ENCODE results near the gene VAMP8.
"Not testable (repeated sequence)": the region's sequence is repeated elsewhere in the genome, so short reads cannot be mapped to it uniquely, and the experiment has no call there.

The VAMP8 gene

DNA sequence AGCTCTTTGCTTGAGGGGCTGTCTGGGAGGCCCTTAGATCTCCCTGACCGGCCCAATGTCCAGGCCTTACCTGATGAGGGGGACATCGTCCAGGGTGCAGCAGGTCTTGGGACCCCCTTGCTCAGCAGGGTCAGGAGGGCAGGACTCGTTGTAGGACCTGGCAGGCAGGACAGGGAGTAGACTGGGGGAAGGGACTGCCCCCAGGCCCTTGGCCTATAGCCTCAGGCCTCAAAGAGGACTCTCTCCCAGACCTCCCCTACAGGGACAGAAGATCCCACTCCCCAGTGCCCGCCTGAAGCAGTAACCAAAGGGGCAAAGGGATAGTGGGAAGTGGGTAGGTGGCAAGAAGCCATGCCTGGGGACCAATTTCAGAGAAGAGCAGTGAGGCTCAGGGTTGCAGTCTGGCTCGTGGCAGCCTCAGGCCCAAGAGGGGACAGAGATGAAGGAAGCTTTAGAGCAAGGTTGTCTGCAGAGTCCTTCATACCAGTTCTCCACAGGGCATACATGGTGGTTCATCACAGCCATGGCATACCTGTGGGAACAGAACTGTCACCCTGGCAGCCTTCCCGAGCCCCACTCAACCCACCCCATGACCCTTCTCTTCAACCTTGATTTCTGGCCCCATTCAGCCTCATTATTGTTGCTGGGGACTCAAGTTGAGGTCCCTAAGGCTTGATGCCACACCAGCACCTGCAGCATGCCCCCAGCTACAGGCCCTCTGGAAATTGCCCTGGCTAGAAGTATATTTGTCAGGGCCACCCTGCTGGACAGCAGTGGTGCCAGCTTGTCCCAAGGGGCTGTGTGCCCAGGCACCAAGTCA is 23.8 kb downstream of the VAMP8 start:
- no peak for DNase-seq

DNA sequence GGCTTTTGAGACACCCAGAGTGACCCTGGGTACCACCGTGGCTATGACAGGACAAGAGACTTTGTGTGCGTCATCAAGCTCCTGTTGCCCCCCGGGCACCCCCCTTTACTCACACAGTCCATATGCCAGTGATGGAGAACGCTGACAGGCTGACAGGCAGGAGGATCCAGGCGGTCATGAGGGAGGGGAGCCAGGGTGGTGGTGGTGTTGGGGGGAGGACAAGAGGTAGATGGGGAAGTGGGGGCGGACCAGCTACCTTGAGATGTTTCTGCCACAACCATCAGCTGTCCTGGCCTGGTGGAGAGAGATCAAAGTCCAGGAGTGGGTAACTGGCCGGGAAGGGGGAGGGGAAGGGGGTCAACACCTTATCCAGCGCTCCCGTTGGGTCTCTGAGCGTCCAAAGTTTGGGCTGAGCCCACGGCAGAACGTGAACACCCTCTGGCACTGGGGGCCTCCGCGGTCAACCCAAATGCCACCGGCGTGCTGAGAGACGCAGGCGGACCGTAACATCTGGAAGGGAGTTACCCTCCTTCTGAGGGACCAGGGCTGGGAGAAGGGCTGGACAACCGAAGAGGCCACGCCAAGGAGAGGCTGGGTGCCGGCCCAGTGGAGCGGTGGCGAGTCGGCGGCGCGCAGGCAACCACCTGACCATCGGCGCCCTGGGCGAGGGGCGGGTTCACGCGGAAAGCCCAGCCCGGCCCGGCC is 24.5 kb downstream of the VAMP8 start:
- DNase-seq: no peak

DNA sequence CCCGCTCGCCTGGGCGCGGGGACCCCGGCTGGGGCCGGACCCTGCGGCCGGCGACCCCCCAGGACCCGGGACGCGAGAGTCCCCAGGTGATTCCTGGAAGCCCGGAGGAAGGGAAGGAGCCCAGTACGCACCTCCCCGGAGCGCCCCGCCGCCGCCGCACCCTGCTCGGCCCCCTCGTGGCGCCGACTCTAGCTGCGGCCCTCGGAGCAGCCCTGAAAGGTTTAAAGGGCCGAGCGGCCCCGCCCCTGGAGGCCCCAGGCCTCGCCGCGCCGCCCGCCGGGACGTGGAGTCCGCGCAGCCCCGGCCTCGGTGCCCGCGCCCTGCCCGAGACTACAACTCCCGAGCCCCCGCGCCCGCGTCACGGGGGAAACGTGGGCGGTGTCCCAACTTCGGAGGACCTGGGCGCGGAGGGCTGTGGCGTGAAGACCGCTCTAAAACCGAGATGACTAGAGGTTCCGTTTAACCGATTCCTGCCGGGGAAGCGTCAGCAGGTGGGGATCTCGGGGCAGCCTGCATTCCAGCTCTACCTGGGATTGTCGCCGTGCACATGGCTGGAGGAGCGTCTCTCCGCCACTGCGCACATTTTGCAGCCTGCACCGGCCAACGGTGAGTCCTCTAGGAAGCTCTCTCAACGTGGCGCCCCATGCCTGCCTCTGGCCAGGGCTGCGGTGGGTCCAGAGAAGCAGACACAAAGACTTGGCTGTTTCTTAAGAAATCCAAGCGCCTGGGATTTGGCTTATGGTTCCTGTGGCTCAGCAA is 25.3 kb downstream of the VAMP8 start, which contains the start of gene TMEM150A:
TMEM150A (minus strand) TSS at position 223 of the 759 bp plus-strand sequence. CDS start 750 bp downstream, outside the sequence.
- DNase-seq: peak; percentile 91

DNA sequence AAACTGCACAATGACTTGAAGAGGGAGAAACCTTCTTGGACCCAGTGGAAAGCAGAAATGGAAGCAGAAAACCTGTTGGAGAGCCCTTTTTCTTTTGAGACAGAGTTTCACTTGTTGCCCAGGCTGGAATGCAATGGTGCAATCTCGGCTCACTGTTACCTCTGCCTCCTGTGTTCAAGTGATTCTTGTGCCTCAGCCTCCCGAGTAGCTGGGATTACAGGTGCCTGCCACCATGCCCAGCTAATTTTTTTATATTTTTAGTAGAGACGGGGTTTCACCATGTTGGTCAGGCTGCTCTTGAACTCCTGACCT is 26.7 kb downstream of the VAMP8 start:
- DNase-seq: not testable (repeated sequence)

DNA sequence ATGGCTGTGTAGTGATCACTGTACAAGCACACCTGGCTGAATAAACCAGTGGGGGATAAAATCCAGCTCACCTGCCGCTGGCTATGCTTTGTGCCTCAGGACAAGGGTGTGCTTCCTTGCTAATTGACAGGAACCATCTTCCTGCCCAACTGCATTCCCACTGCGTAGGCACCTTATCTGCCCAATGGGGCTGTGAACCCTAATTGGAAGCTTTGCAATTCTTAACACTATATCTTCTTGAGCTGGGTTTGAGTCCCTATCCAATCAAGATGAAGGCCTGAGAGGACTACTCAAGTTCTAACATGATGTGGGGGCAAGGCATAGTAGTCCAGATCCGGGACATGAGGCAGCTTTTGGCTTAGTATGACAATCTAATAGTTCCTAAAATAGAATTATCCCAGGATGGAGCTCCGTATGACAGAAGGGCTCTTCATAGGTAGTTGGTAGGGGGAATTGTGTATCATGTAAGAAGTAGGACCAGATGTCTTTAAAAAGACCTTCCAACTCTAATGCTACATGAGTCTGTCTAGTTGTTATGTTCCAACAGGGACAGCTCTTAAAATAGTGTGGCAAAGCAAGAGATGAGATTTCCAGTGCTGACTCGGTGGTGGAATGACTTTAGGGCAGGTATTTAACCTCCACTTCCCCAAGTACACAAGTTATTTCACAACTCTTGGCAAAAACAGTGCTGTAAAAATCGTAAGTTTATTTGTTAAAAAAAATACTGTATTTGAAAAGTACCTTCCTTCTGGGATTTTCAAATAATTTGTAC is 27.4 kb downstream of the VAMP8 start:
- no peak for DNase-seq

DNA sequence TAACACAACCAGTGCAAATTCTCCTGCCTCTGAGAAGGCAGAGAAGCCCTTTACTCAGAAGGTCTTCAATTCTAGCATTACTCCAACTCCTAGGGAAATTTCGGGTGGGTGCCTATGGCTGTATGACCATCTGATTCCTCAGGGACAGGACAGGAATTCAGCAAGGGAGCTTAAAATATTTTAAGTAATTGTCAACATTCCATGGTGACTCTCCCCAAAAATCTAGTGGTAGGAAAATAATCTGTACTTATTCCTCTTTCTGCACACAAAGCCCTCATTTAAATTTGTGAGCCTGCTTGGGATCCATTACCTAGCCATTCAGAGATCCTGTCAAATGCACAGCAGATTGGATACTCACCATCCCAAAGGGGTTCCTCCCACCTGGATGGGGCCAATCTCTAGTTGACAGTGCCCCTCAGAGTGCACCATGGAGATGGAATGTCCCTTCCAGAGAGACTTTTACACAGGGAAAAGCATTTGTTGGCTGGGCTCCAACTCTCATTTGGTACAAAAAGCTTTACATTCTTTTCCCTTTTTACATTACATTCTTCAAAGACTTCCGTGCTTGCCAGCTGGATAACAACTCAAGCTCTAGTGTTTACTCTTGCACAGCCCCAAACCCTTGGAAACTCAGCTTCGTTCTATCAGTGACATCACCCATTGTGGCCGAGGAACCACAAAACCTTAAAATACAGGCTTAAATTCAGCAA is 28.2 kb downstream of the VAMP8 start:
- no peak for DNase-seq

DNA sequence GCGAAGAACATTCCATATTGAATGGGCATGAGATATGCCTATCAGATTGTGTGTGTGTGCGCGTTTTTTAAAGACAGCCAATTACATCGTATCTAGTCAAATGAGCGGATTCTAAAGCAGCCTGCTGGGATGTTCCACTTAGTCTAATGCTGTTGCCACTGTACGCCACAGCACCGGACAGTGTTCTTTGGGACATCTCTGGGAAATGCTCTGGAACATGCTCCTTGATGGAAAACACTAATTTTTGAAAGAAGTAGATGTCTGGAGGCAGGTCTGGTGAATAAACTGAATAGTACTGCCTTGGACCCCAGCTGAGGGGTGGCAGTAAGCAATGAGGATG is 28.7 kb downstream of the VAMP8 start:
- no peak for DNase-seq

DNA sequence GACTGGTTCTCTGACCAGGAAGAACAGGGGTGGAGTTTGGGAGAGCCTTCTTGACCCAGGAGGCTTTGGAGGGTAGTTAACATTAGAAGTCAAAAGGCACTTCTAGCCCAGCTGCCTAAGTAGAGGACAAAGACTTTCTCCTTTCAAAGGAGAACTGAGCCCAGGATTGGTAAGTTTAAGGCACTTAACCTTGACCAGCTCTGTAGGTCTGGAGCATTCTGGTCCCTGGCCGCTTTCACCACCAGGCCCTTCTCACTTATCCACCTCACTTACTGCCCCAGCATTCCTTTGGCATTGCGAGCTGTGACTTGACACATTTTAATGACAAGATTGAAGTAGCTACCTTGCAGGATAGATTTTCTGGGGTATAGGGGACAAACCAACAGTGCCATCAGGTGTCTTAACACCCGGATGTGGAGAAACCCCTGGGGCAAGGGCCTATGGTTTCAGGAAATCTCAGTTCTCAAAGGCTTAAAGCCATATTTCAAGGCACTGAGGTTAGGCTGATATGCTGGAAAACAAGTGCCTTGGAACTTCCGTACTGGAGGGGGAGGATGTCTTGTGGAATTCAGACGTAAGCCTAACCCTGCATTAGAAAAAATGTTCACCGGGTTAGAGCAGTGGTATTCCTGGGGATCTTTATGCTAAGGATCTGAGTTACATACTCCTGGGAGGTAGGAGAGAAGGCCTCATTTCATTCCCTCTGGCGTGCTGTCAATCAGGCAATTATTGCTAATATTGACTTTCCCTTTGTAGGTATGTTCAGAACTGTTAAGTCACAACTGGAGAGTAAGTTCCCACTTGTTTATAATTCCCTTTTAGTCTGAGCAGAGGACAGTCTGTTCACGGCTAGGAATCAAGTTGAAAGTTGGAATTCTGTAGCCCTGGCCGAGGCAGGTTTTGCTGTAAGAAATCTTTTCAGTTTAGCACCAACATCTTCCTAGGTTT is 30.2 kb downstream of the VAMP8 start:
- DNase-seq: no peak

DNA sequence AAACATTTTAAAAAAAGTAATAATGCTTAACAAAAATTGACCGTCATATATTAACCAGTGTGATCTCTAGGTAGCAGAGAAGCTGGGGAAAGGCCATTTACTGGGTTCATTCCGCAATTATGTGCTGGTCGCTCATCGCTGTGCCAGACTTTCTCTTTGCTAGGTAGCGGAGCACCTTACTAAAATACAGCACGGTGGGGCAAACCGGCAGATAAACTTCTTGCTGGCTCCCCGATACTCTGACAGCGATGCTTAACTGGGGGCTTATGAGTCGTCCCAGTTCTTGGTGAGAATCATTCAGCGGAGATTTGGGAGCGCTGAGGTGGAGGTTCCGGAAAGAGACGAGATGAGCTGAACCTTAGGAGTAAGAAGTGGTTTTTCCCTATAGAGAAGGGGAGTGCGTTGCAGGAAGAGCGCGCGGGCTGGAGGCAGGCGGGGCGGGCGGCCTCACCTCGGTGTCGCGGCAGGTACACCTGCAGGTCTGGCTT is 33.9 kb downstream of the VAMP8 start:
- no peak for DNase-seq

DNA sequence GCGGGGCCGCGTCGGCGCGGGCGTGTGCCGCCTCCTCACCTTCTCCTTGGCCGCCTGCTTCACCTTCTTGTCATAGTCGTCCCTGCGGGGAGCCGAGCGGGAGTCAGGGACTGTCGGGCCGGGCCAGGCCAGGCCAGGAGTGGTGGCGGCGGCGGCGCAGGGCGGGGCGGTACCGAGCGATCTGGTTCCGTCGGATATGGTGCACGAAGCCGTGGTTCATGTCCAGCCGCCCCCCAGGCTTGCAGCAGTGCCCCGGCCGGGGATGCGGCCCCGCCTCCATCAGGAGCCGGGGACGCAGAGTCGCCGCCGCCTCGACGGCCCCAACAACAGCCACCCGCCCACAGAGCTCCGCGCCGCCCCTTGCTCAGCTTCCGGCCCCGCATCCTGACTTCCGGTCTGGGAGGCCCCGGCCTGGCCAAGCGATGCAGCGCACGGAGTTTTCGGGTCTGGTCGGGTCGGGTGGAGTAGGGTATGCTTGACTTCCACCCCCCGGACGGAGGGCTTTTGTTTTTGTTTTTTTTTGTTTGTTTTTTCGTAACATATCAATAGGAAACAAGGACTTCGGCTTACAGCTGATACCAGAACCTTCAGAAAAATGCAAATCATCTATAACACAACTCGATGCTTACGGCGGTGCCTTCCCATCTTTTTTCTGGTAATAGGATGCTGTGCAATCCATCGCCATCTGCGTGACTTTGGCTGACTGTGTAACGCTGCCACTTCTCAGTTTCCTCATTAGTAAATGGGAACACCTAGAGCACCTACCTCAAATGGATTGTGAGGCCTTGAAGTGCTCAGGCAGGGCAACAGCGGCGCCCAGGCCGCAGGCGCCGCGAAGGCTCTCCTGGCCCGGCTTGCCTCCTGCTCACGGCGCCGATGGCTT is 34.6 kb downstream of the VAMP8 start, which contains the start of gene C2orf68:
C2orf68 (minus strand) TSS at position 362 of the 883 bp plus-strand sequence; CDS start at position 280, 82 bp downstream.
- DNase-seq: peak; percentile 86

DNA sequence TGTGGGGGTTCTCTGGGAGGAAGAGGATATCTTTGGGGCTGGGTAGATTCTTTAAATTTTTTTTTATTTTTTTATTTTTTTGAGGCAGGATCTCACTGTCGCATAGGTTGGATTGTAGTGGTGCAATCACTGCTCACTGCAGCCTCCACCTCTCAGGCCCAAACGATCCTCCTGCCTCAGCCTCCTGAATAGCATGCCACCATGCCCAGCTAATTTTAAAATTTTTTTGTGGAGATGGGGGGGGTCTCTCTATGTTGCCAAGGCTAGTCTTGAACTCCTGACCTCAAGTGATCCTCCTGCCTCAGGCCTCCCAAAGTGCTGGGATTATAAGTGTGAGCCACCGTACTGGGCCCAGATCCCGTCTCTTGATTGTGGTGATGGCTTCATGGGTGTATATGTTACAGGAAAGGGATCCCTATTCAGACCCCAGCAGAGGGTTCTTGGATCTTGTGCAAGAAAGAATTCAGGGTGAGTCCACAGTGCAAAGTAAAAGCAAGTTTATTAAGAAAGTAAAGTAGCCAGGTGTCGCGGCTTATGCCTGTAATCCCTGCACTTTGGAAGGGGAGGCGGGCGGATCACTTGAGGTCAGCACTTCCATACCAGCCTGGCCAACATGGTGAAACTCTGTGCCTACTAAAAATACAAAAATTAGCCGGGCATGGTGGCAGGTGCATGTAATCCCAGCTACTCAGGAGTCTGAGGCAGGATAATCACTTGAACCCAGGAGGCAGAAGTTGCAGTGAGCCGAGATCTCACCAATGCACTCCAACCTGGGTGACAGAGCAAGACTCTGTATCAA is 36.5 kb downstream of the VAMP8 start:
- no peak for DNase-seq

DNA sequence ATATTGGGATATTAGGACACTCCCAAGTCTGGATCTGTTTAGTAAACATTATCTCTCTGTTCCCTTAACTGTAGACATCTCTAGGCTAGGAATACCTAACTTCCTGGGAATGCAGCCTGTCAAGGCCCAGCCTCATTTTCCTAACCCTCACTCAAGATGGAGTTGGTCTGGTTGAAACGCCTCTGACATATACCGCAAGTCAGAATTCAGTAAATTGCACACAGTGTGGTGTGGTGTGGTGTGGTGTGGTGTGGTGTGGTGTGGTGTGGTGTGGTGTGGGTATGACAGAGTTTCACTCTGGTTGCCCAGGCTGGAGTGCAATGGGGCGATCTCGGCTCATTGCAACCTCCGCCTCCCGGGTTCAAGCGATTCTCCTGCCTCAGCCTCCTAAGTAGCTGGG is 37.4 kb downstream of the VAMP8 start:
- not testable (repeated sequence) for DNase-seq

DNA sequence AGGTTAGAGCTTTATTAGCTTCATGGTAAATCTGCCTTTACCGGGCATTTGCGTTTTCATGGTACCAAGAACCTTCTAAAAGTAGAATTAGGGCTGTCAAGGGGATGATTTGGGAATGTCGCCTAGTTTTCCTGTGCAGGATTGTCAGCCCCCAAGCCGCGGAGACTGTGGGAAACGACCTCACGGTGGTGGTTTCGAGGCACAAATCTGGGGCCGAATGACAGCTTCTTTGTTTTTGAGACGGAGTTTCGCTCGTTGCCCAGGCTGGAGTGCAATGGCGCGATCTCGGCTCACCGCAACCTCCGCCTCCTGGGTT is 38.0 kb downstream of the VAMP8 start:
- DNase-seq: no peak

DNA sequence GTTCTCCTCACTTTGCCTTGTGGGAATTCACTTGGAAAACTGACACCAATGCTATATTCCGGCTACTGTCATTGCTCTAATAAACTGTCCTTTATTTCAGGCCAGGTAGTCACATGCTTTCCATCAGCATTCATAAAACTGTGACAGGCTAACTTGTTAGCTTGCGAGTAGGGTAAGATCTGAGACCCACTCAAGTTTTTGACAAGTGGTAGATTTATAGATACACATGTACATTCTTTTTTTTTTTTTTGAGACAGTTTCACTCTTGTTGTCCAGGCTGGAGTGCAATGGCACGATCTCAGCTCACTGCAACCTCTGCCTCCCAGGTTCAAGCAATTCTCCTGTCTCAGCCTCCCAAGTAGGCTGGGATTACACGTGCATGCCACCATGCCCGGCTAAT is 40.3 kb downstream of the VAMP8 start:
- DNase-seq: not testable (repeated sequence)

DNA sequence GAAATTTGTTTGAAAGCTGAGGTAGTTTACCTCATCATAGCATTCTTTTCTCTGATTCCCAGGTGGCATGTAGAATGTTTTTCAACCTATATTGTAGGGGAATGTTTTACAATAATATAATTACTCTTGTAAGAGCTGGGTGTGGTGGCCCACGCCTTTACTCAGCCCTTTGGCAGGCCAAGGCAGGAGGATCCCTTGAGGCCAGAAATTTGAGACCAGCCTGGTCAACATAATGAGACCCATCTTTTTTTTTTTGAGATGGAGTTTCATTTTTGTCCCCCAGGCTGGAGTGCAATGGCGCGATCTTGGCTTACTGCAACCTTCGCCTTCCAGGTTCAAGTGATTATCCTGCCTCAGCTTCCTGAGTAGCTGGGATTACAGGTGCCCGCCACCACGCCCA is 42.2 kb downstream of the VAMP8 start:
- DNase-seq: no peak

DNA sequence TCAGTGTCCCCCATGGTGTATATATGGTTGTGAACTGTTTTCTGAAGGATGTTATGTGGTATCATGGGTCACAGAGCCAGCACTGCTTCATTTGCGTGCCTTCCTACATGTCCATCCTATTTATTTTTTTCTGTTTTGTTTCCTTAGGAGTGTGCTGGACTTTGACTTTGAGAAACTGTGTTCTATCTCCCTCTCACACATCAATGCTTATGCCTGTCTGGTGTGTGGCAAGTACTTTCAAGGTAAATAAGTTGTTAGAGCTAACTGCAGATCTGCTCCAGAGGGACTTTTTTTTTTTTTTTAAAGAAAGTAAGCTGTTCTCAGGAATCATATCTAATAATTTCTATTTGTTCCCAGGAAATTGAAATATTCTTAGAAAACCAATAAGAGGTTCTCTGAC is 44.0 kb downstream of the VAMP8 start:
- no peak for DNase-seq

DNA sequence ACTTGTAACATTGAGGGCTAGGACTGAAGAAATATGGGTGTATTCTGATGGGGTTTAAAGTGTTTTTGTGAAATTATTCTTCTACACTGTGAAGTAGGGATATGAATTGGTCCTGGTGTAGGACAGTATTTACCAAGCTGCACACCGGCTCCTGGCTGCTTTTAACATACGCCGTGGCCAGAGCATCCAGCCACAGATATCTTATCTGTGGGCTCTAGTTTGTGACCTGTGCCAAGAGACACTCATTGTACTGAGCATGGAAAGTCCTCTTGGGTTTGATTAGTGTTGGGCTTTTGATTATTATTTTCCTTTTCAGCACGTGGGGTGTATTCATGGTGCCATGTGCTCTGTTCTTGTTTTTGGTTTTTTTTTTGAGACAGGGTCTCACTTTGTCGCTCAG is 46.6 kb downstream of the VAMP8 start:
- no peak for DNase-seq

DNA sequence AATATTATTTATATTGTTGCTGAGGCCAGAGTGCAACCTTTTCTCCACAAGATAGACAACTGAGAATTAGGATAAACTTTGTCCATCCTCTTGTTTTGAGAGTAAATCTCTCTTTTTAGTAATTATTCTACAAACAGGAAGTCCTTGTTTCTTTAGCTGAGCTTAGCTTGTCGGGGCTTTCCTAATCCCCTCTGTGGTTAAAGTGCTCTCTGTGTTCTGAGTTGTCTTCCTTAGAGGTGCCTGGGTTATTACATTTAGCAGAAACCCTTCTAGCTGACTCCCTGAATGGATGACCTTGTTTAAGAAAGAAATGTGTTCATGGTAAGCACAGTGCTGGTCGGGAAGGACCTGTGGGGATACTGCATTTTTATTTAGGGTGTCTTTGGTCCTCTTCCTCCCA is 51.3 kb downstream of the VAMP8 start:
- no peak for DNase-seq

DNA sequence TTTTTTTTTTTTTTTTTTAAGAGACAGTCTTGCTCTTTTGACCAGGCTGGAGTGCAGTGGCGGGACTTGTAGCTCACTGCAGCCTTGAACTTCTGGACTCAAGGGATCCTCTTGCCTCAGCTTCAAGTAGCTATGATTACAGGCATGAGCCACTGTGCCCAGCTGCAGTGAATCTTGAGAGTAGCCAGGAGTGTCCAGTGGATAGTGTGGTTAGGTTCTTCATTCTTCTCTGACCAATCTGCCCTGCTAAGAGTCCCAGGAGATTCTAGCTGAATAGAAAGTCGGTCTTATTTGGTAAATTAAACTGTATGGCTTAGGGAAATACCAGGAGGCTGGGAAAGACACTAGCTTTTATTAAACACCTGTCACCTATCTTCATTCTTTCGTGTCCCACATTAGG is 53.9 kb downstream of the VAMP8 start:
- no peak for DNase-seq
